ENCODE data around the gene SLC44A3. TPM values are rescaled to one million over a fixed set of nuclear protein-coding genes. Genes with fewer than 3 reads are reported as not detected.

Gene SLC44A3
- total and polyA plus RNA-seq, 2 experiments from 2014 or later = 1.2 to 17.8 TPM

DNA sequence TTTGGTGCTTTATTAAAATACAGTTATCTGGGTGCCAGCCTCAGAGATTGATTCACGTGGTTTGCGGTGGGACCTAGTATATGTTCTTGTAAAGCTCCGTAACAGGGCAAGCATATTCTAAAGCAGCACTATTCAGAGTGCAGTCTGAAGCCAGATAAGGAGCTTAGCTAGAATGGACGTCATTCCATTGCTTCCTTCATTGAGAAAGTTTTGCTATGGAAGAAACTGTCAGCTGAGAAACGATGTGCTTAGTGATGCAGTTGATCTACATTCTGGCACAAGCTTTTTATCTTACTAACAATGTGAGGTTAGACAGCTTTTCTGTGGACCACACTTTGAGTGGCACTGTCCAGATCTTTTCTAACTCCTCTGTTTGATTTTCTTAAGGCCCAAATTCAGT is 26.2 kb downstream of the SLC44A3 start:
- Histone ChIP-seq H3K4me3 (no peak overlapping the region), H3K27me3 (no peaks in the 10 kb centered on the region), H3K27ac (no peak overlapping the region), H3K9me3 (ENCODE audit: low read depth) (no peaks in the 10 kb centered on the region), H3K4me1 (ENCODE audit: low read depth) (peaks cover 5% of the 10 kb centered on the region), H3K36me3 (no peaks in the 10 kb centered on the region)
- TF ChIP-seq, protein P1, sequence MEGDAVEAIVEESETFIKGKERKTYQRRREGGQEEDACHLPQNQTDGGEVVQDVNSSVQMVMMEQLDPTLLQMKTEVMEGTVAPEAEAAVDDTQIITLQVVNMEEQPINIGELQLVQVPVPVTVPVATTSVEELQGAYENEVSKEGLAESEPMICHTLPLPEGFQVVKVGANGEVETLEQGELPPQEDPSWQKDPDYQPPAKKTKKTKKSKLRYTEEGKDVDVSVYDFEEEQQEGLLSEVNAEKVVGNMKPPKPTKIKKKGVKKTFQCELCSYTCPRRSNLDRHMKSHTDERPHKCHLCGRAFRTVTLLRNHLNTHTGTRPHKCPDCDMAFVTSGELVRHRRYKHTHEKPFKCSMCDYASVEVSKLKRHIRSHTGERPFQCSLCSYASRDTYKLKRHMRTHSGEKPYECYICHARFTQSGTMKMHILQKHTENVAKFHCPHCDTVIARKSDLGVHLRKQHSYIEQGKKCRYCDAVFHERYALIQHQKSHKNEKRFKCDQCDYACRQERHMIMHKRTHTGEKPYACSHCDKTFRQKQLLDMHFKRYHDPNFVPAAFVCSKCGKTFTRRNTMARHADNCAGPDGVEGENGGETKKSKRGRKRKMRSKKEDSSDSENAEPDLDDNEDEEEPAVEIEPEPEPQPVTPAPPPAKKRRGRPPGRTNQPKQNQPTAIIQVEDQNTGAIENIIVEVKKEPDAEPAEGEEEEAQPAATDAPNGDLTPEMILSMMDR (IDR thresholded peaks at IDR 0.05; ENCODE audit: low read depth, low read length) = no peak
- peak in 1 of 2 donors; percentile 60 for DNase-seq (ENCODE audit: low read depth in 1 of 2, low spot score in 1 of 2)

GRCh38 chr1:94851571-94851970 is 31.4 kb downstream of the SLC44A3 start:
- no peaks in the 10 kb centered on the region for H3K4me1 ChIP-seq (ENCODE audit: low read depth)
- H3K27me3 ChIP-seq = no peaks in the 10 kb centered on the region
- TF ChIP-seq, protein P1 (IDR thresholded peaks at IDR 0.05; ENCODE audit: low read depth, low read length) = no peak
- no peaks in the 10 kb centered on the region for H3K36me3 ChIP-seq
- no peaks in the 10 kb centered on the region for H3K9me3 ChIP-seq (ENCODE audit: low read depth)
- DNase-seq (ENCODE audit: low read depth in 1 of 2, low spot score in 1 of 2) = no peak
- no peak overlapping the region for H3K27ac ChIP-seq
- no peak overlapping the region for H3K4me3 ChIP-seq

- H3K27me3 ChIP-seq = no peaks in the 10 kb centered on the region
- no peaks in the 10 kb centered on the region for H3K4me1 ChIP-seq (ENCODE audit: low read depth)
- peak in 1 of 2 donors; percentile 47 for DNase-seq (ENCODE audit: low read depth in 1 of 2, low spot score in 1 of 2)
- no peaks in the 10 kb centered on the region for H3K36me3 ChIP-seq
- H3K9me3 ChIP-seq (ENCODE audit: low read depth) = no peaks in the 10 kb centered on the region
- H3K27ac ChIP-seq = no peak overlapping the region
- no peak overlapping the region for H3K4me3 ChIP-seq
- TF ChIP-seq, protein P1 (IDR thresholded peaks at IDR 0.05; ENCODE audit: low read depth, low read length) = peak; percentile 8
These were observed 32.6 kb downstream of the SLC44A3 start for GRCh38 chr1:94852788-94853187.

DNA sequence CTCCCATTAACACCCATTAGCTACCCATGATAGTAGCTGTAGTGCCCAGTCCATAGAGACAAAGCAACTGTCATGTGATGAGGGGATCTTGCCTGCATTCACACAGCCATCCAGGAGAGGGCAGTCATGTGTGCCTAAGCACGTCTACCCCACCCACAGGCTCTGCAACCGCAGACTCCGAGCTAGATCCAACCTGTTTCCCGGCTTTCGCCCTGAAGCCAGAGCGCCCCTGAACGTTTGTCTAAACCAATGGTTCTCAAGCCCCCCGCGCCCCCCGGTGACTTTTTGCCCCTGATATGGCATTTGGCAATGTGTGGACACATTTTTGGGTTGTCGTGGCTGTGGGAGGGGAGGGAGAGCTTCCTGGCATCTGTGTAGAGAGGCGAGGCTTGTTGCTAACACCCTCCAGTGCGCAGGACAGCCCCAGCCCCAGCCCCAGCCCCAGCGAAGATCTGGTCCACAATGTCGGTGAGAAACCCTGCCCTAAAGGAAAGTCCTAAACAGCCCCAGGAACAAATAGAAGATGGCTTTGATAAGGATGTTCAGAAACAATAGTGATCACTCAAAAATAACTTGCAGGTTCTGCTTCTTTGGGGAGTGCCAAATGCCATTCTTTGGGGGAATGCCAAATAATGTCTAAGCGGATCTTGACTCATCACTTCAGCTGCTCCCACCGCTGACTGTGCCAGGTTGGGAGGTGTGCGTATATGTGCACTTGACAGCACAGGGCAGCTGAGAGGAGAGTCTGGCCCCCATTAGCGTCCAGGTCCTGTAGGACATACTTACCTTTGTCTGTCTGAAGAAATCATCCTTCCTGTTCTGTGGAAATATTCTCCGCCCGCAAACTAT is 34.5 kb downstream of the SLC44A3 start:
- H3K9me3 ChIP-seq (ENCODE audit: low read depth) = no peaks in the 10 kb centered on the region
- TF ChIP-seq, protein P1 (IDR thresholded peaks at IDR 0.05; ENCODE audit: low read depth, low read length) = peak; percentile 94
- peak; percentile 90 to 94 for DNase-seq (ENCODE audit: low read depth in 1 of 2, low spot score in 1 of 2)
- H3K4me3 ChIP-seq = peak overlapping the region; percentile 17
- H3K27ac ChIP-seq = no peak overlapping the region
- H3K27me3 ChIP-seq = no peaks in the 10 kb centered on the region
- peaks cover 4% of the 10 kb centered on the region for H3K4me1 ChIP-seq (ENCODE audit: low read depth)
- H3K36me3 ChIP-seq = no peaks in the 10 kb centered on the region

DNA sequence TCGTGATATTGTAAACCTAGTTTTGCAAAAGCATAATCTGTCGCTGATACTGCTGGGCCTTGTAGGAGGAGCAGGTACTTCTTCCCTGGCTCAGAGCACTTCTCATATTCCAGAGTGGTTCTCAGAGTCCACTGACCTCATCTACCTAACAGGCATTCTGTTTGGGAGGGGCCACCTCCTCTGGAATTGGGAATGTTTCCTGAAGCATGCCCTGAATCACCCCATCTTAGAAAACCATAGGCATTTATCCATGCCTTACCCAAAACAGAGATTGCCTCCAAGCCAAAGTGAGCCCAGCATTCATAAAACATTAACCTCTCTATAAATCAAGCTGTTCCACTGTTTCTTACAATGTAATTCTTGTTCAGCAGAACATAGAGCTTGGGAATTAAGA is 35.1 kb downstream of the SLC44A3 start:
- Histone ChIP-seq H3K9me3 (ENCODE audit: low read depth) (no peaks in the 10 kb centered on the region), H3K27me3 (no peaks in the 10 kb centered on the region), H3K36me3 (no peaks in the 10 kb centered on the region), H3K4me3 (no peak overlapping the region), H3K27ac (no peak overlapping the region), H3K4me1 (ENCODE audit: low read depth) (peaks cover 4% of the 10 kb centered on the region)
- no peak for DNase-seq (ENCODE audit: low read depth in 1 of 2, low spot score in 1 of 2)
- TF ChIP-seq, protein P1 (IDR thresholded peaks at IDR 0.05; ENCODE audit: low read depth, low read length) = no peak
